Posterior cingulate gyrus (tissue), 11 donors: Measurements from ENCODE around the gene KIF1A.
A peak's percentile ranks its signal among the peaks of the same experiment; 100 is the strongest.

Source experiments
- DNase-seq, 10 donors: peaks; one replicate each; pipeline versions ENCODE4 v3.0.0 to v3.0.0-alpha.2; 2020 to 2021; ENCODE audit warnings: mixed read lengths in 3 of 10
- intact Hi-C: fragments of 100-400 bp; cut with DNase I; formaldehyde crosslinking; loops from one replicate; pipeline ENCODE4 v1.15.1; 2023

Gene KIF1A

GRCh38 chr2:240819858-240820606 is at the start of gene KIF1A:
KIF1A (minus strand) TSS chr2:240820219; CDS start chr2:240797752, 22,467 bp downstream.
- intact Hi-C loops = loop anchor here (10.0 kb wide), 1 partner anchor 255 kb away; the partner anchor contains the start of genes DUSP28 and RNPEPL1
- DNase-seq = peak; percentile 82 to 99 (median 96)

- intact Hi-C loops = no loop called here
- DNase-seq = no peak
Observed at GRCh38 chr2:240869109-240869955, 49.3 kb upstream of the KIF1A start.

- intact Hi-C loops = no loop called here
- peak in 2 of 10 donors; percentile 55 to 76 for DNase-seq
Observed at GRCh38 chr2:240868286-240869108, 48.5 kb upstream of the KIF1A start, which contains the start of gene AGXT. AGXT (plus strand) TSS chr2:240868824; CDS start chr2:240868866, 42 bp downstream.

- DNase-seq = no peak
- intact Hi-C loops = no loop called here
Observed at GRCh38 chr2:240865391-240865790, 45.4 kb upstream of the KIF1A start.

GRCh38 chr2:240864475-240864874 is 44.5 kb upstream of the KIF1A start:
- intact Hi-C loops = no loop called here
- DNase-seq = no peak

- no peak for DNase-seq
- intact Hi-C loops = no loop called here
Observed at GRCh38 chr2:240861547-240861946, 41.5 kb upstream of the KIF1A start.

- intact Hi-C loops = loop anchor here (10.0 kb wide), 1 partner anchor 1016 kb away; no protein-coding TSS in a partner anchor
Observed at GRCh38 chr2:240858871-240859270, 38.9 kb upstream of the KIF1A start.

GRCh38 chr2:240858321-240858720 is 38.3 kb upstream of the KIF1A start:
- DNase-seq = peak in 1 of 10 donors; percentile 67
- intact Hi-C loops = loop anchor here (10.0 kb wide), 1 partner anchor 1016 kb away; no protein-coding TSS in a partner anchor

More at GRCh38 chr2:240858871-240859270, 38.9 kb upstream of the KIF1A start:
- peak in 2 of 10 donors; percentile 54 to 58 for DNase-seq

- peak in 2 of 10 donors; percentile 58 to 73 for DNase-seq
- intact Hi-C loops = loop anchor here (10.0 kb wide), 1 partner anchor 1017 kb away; no protein-coding TSS in a partner anchor
Observed at GRCh38 chr2:240857039-240858008, 37.3 kb upstream of the KIF1A start.

- DNase-seq = peak in 1 of 10 donors; percentile 66
- intact Hi-C loops = loop anchor here (10.0 kb wide), 1 partner anchor 1018 kb away; no protein-coding TSS in a partner anchor
Observed at GRCh38 chr2:240856151-240856980, 36.3 kb upstream of the KIF1A start.

- intact Hi-C loops = loop anchor here (10.0 kb wide), 1 partner anchor 1019 kb away; no protein-coding TSS in a partner anchor
- DNase-seq = peak in 2 of 10 donors; percentile 60 to 66
Observed at GRCh38 chr2:240855670-240856069, 35.7 kb upstream of the KIF1A start.

- intact Hi-C loops = loop anchor here (10.0 kb wide), 1 partner anchor 1022 kb away; no protein-coding TSS in a partner anchor
Observed at GRCh38 chr2:240852671-240853314, 32.8 kb upstream of the KIF1A start.

GRCh38 chr2:240851078-240851991 is 31.3 kb upstream of the KIF1A start:
- DNase-seq = peak; percentile 78 to 98 (median 92)
- intact Hi-C loops = loop anchor here (10.0 kb wide), 1 partner anchor 1023 kb away; no protein-coding TSS in a partner anchor

More at GRCh38 chr2:240852671-240853314, 32.8 kb upstream of the KIF1A start:
- peak in 1 of 10 donors; percentile 72 for DNase-seq

GRCh38 chr2:240850756-240851077 is 30.7 kb upstream of the KIF1A start:
- intact Hi-C loops = loop anchor here (10.0 kb wide), 1 partner anchor 1024 kb away; no protein-coding TSS in a partner anchor
- DNase-seq = peak in 1 of 10 donors; percentile 57

- DNase-seq = no peak
- intact Hi-C loops = loop anchor here (10.0 kb wide), 1 partner anchor 1025 kb away; no protein-coding TSS in a partner anchor
Observed at GRCh38 chr2:240850026-240850425, 30.0 kb upstream of the KIF1A start.
